A549 (cell line): ENCODE results near the gene ECI1. TPM values are rescaled to one million over a fixed set of nuclear protein-coding genes. Genes with fewer than 3 reads are reported as not detected.

Source experiments
- ATAC-seq, 2 experiments: fragments of 200-7000 bp in 1 of 2; fragments of >200 bp in 1 of 2; cut with Nextera tagmentation in 1 of 2; cut with Tn5 transposase in 1 of 2; 3 replicates each; pipeline versions ENCODE4 v1.8.0 to v1.9.1; 2018 to 2020; ENCODE audit warnings: mild to moderate bottlenecking in 1 of 2, moderate library complexity in 1 of 2
- CTCF ChIA-PET: fragments of 300-600 bp; sonication (Branson Sonifier 250); formaldehyde crosslinking; extraction: SDS; loops from one replicate; lab custom pipeline; 2021; ENCODE audit warnings: antibody characterized with exemption, inconsistent platforms; lab: Yijun Ruan, JAX
- POLR2A ChIA-PET: fragments of 350-600 bp; formaldehyde crosslinking; extraction: SDS; loops from one replicate; lab custom pipeline; 2021; ENCODE audit warnings: antibody characterized with exemption, inconsistent platforms; lab: Yijun Ruan, JAX
- DNase-seq, 2 experiments: peaks; one replicate each; pipeline versions ENCODE4 v3.0.0 to v3.0.0-alpha.2; 2011 to 2016; ENCODE audit warnings: low read depth in 1 of 2, low spot score in 1 of 2
- FAIRE-seq: peaks from 2 replicates; lab custom pipeline; 2011; peaks lifted over from hg19 to GRCh38; lab: Jason Lieb, UNC
- H3K27ac ChIP-seq, 2 experiments: fragments of >200 bp; sonication (Bioruptor Twin); formaldehyde crosslinking; 3 replicates each; pipeline ENCODE4 v1.5.1; 2016 to 2017
- H3K4me1 ChIP-seq: fragments of >200 bp; sonication (Bioruptor Twin); formaldehyde crosslinking; 3 replicates; pipeline ENCODE4 v1.6.1; 2016
- H3K4me2 ChIP-seq: fragments of >200 bp; sonication (Bioruptor Twin); formaldehyde crosslinking; 3 replicates; pipeline ENCODE4 v1.6.1; 2016
- H3K4me3 ChIP-seq: fragments of >200 bp; sonication (Bioruptor Twin); formaldehyde crosslinking; 3 replicates; pipeline ENCODE4 v1.5.1; 2016
- H3K9me3 ChIP-seq: fragments of >200 bp; sonication (Bioruptor Twin); formaldehyde crosslinking; 3 replicates; pipeline ENCODE4 v1.6.1; 2016
- BHLHE40 ChIP-seq: IDR thresholded peaks from 2 replicates; pipeline ENCODE4 v1.6.1; 2012; ENCODE audit warnings: low read depth, low read length, inconsistent platforms
- CBX8 ChIP-seq: fragments of 200-600 bp; sonication (generic); IDR thresholded peaks from 2 replicates; pipeline ENCODE4 v1.6.1; 2016
- EP300 ChIP-seq, 2 experiments: fragments of >200 bp; sonication (Bioruptor Twin); formaldehyde crosslinking; IDR thresholded peaks; 2 replicates in 1 of 2; 3 replicates in 1 of 2; pipeline ENCODE4 v1.6.1; 2016 to 2017
- FOSB ChIP-seq: fragments of 250-450 bp; sonication (Bioruptor Pico); IDR thresholded peaks from 2 replicates; pipeline ENCODE4 v1.5.0; 2020; ENCODE audit warnings: mild to moderate bottlenecking, moderate library complexity
- FOSL2 ChIP-seq, 2 experiments: fragments of 450-650 bp in 1 of 2; fragments of >200 bp in 1 of 2; sonication (Bioruptor Twin) in 1 of 2; formaldehyde crosslinking; IDR thresholded peaks; 2 replicates each; pipeline versions ENCODE4 v1.5.0 to v1.6.1; 2016 to 2020; ENCODE audit warnings: mild to moderate bottlenecking in 1 of 2, moderate library complexity in 1 of 2
- FOXS1 ChIP-seq: fragments of 250-450 bp; sonication (Bioruptor Pico); IDR thresholded peaks from 2 replicates; pipeline ENCODE4 v1.5.0; 2020; ENCODE audit warnings: mild to moderate bottlenecking, moderate library complexity
- GATA3 ChIP-seq: IDR thresholded peaks from 2 replicates; pipeline ENCODE4 v1.6.1; 2012; ENCODE audit warnings: borderline replicate concordance
- HEYL ChIP-seq: fragments of 250-450 bp; sonication (Bioruptor Pico); IDR thresholded peaks from 2 replicates; pipeline ENCODE4 v1.8.0; 2021; ENCODE audit warnings: mild to moderate bottlenecking, moderate library complexity
- HOXA7 ChIP-seq: fragments of 250-450 bp; sonication (Bioruptor Pico); IDR thresholded peaks from 2 replicates; pipeline ENCODE4 v1.5.0; 2020; ENCODE audit warnings: mild to moderate bottlenecking, moderate library complexity
- HOXB5 ChIP-seq: fragments of 250-450 bp; sonication (Bioruptor Pico); IDR thresholded peaks from 2 replicates; pipeline ENCODE4 v1.5.0; 2020; ENCODE audit warnings: mild to moderate bottlenecking, moderate library complexity
- JUN ChIP-seq, 2 experiments: fragments of >200 bp; sonication (Bioruptor Twin); formaldehyde crosslinking; IDR thresholded peaks; 2 replicates in 1 of 2; 3 replicates in 1 of 2; pipeline ENCODE4 v1.6.1; 2016 to 2017
- JUNB ChIP-seq: fragments of >200 bp; sonication (Bioruptor Twin); formaldehyde crosslinking; IDR thresholded peaks from 2 replicates; pipeline ENCODE4 v1.6.1; 2016
- NFE2L2 ChIP-seq: fragments of 150-350 bp; conservative IDR thresholded peaks from 2 replicates; pipeline ENCODE4 v1.6.1; 2014; ENCODE audit warnings: low read length
- NPAS2 ChIP-seq: fragments of 250-450 bp; sonication (Bioruptor Pico); IDR thresholded peaks from 2 replicates; pipeline ENCODE4 v1.8.0; 2022; ENCODE audit warnings: mild to moderate bottlenecking, moderate library complexity, borderline replicate concordance
- PHF8 ChIP-seq: fragments of 200-600 bp; sonication (generic); IDR thresholded peaks from 2 replicates; pipeline ENCODE4 v1.6.1; 2016; ENCODE audit warnings: low read depth, mild to moderate bottlenecking, antibody characterized with exemption, moderate library complexity, borderline replicate concordance
- POLR2A ChIP-seq: IDR thresholded peaks from 2 replicates; pipeline ENCODE4 v1.6.1; 2012; ENCODE audit warnings: mild to moderate bottlenecking, low read length
- RAD21 ChIP-seq, 2 experiments: fragments of >200 bp in 1 of 2; sonication (Bioruptor Twin) in 1 of 2; formaldehyde crosslinking in 1 of 2; IDR thresholded peaks in 1 of 2; conservative IDR thresholded peaks in 1 of 2; 2 replicates in 1 of 2; 3 replicates in 1 of 2; pipeline ENCODE4 v1.6.1; 2012 to 2018; ENCODE audit warnings: inconsistent platforms in 1 of 2
- RCOR1 ChIP-seq: fragments of 150-350 bp; IDR thresholded peaks from 2 replicates; pipeline ENCODE4 v1.6.1; 2014; ENCODE audit warnings: antibody characterized with exemption, low read length, low read depth
- RFX5 ChIP-seq: fragments of 450-650 bp; IDR thresholded peaks from 2 replicates; pipeline ENCODE4 v1.7.1; 2014; ENCODE audit warnings: antibody characterized with exemption, mild to moderate bottlenecking, moderate library complexity
- RNF2 ChIP-seq: fragments of 200-600 bp; sonication (generic); IDR thresholded peaks from 2 replicates; pipeline ENCODE4 v1.6.1; 2016; ENCODE audit warnings: low read depth, mild to moderate bottlenecking, antibody characterized with exemption, moderate library complexity, borderline replicate concordance
- SREBF2 ChIP-seq: fragments of 450-650 bp; IDR thresholded peaks from 2 replicates; pipeline ENCODE4 v1.6.1; 2014; ENCODE audit warnings: mild to moderate bottlenecking, moderate library complexity
- TP53 ChIP-seq: fragments of 250-450 bp; sonication (Bioruptor Pico); IDR thresholded peaks from 2 replicates; pipeline ENCODE4 v1.5.0; 2021; ENCODE audit warnings: mild to moderate bottlenecking, moderate library complexity
- ZFP36 ChIP-seq: fragments of 450-650 bp; IDR thresholded peaks from 2 replicates; pipeline ENCODE4 v1.6.1; 2014; ENCODE audit warnings: borderline replicate concordance; ENCODE audit not compliant: partially characterized antibody
- ZSCAN20 ChIP-seq: fragments of 250-450 bp; sonication (Bioruptor Pico); IDR thresholded peaks from 2 replicates; pipeline ENCODE4 v1.8.0; 2022; ENCODE audit warnings: mild to moderate bottlenecking, moderate library complexity
- WGBS: methylation state at CpG from one replicate; pipeline ENCODE4 v1.1.6; 2017; ENCODE audit errors: missing lambda C conversion rate; 5-methylcytosine and 5-hydroxymethylcytosine counted together
- polyA plus RNA-seq, 4 experiments: library from polyadenylated mRNA; depleted of rRNA in 3 of 4; stranded (reverse); fragments of >200 nt; fragmentation: RNase III in 1 of 4; extraction: RNeasy Plus Mini Kit Qiagen cat#74134 plus additional on column Dnase treatment in 1 of 4; gene quantifications; 2 replicates in 3 of 4; 3 replicates in 1 of 4; pipeline ENCODE4 v1.2.3, GENCODE V29; 2011 to 2017
- TF ChIP-seq, protein P1 (sequence below): IDR thresholded peaks from 2 replicates; pipeline ENCODE4 v1.6.1; 2012; ENCODE audit warnings: low read depth, borderline replicate concordance
- TF ChIP-seq, protein P2 (sequence below): fragments of 450-650 bp; IDR thresholded peaks from 2 replicates; pipeline ENCODE4 v1.6.1; 2014; ENCODE audit warnings: antibody characterized with exemption
- TF ChIP-seq, protein P3 (sequence below): IDR thresholded peaks from 2 replicates; pipeline ENCODE4 v1.6.1; 2012
- TF ChIP-seq, protein P4 (sequence below): fragments of >200 bp; sonication (Bioruptor Twin); formaldehyde crosslinking; IDR thresholded peaks from 3 replicates; pipeline ENCODE4 v1.6.1; 2016
- TF ChIP-seq, protein P5 (sequence below): fragments of 250-450 bp; sonication (Bioruptor Pico); IDR thresholded peaks from 2 replicates; pipeline ENCODE4 v1.5.0; 2020; ENCODE audit warnings: low read depth, mild to moderate bottlenecking, moderate library complexity

Gene ECI1
- polyA plus RNA-seq, 2 of the 4 experiments (the other 2 are of a cell fraction): 41.5 to 47.9 TPM

DNA sequence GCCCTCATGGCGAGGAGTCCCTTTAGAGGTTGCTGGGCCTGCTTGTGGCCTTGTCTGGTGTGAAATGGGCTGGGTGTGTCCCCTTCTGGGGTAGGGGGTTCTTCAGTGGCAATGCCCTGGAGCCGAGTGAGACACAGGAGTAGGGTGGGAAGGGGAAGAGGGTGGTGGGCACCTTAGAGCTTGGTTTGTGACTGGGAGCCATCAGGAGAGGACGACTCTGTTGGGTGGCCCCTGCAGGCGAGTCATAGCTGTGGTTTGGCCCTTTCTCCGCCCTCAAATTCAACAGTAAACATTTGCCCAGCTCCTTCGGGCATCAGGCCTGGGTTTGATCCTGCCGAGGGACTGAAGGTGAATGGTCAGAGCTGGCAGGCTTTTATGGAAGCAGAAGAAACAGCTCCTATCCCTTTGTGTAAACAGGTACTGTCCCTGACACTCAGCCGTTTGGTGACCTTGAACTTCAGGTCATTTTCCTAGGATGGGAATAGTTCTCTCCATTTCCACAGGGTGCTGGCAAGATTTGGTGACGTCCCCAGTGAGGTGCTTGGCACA, 25.1 kb downstream of the ECI1 start (continued):
- TF ChIP-seq, protein P1, sequence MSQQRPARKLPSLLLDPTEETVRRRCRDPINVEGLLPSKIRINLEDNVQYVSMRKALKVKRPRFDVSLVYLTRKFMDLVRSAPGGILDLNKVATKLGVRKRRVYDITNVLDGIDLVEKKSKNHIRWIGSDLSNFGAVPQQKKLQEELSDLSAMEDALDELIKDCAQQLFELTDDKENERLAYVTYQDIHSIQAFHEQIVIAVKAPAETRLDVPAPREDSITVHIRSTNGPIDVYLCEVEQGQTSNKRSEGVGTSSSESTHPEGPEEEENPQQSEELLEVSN: no peak
- TF ChIP-seq, protein P2, sequence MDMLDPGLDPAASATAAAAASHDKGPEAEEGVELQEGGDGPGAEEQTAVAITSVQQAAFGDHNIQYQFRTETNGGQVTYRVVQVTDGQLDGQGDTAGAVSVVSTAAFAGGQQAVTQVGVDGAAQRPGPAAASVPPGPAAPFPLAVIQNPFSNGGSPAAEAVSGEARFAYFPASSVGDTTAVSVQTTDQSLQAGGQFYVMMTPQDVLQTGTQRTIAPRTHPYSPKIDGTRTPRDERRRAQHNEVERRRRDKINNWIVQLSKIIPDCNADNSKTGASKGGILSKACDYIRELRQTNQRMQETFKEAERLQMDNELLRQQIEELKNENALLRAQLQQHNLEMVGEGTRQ: no peak
- TF ChIP-seq FOSB (CRISPR knock-in tag): no peak
- TF ChIP-seq, protein P3, sequence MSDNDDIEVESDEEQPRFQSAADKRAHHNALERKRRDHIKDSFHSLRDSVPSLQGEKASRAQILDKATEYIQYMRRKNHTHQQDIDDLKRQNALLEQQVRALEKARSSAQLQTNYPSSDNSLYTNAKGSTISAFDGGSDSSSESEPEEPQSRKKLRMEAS: no peak
- no peak for TF ChIP-seq PHF8
- TF ChIP-seq RNF2: no peak
- no peak for TF ChIP-seq JUNB
- TF ChIP-seq, all 56 proteins: peak for 0

DNA sequence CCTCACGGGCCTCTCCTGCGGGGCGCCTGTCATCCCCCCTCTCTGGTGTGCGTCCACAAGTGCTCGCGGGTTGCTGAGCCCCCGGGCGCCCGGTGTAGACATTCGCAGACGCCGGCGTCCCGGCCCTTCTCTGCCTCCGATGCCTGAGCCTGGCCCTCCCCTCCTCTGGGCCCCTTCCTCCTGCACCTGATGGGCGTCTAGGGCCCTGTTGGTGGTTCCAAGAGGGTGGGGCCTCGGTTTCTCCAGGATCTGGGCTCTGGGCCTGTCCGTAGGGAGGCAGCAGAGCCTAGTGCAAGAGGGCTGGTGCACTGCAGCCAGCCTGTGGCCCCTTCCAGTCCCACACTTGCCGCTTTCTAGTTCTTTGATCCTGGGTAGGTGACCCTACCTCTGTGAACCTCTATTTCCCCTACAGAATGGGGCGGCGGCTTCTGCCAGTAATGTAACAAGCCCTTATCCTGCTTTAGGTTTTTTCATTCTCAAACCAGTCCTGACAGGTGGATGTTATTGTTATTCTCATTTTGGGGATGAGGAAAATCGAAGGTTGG, 27.4 kb downstream of the ECI1 start:
- DNase-seq: peak; percentile 53 to 61
- no peaks in the 10 kb centered on the region for H3K9me3 ChIP-seq
- ATAC-seq: peak; percentile 72 to 73
- TF ChIP-seq POLR2A: no peak
- no peak for TF ChIP-seq HEYL
- TF ChIP-seq FOSL2 (IDR thresholded peaks at IDR 0.05): no peak
- TF ChIP-seq FOSL2 (CRISPR knock-in tag; IDR thresholded peaks at IDR 0.05): 0 out of 2 replicates have a peak, but pooled peaks have one; percentile 2
- TF ChIP-seq, protein P4, sequence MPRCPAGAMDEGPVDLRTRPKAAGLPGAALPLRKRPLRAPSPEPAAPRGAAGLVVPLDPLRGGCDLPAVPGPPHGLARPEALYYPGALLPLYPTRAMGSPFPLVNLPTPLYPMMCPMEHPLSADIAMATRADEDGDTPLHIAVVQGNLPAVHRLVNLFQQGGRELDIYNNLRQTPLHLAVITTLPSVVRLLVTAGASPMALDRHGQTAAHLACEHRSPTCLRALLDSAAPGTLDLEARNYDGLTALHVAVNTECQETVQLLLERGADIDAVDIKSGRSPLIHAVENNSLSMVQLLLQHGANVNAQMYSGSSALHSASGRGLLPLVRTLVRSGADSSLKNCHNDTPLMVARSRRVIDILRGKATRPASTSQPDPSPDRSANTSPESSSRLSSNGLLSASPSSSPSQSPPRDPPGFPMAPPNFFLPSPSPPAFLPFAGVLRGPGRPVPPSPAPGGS: no peak
- TF ChIP-seq RCOR1: no peak
- TF ChIP-seq GATA3: no peak
- TF ChIP-seq PHF8: peak; percentile 25; the same call in 1 of the 2 replicates
- peak in 1 of 2 experiments; percentile 39; a peak in 3 of 5 replicates for TF ChIP-seq RAD21 (conservative IDR thresholded peaks at IDR 0.05 in 1 of 2, IDR thresholded peaks at IDR 0.05 in 1 of 2)
- no peak for TF ChIP-seq TP53 (CRISPR knock-in tag)
- TF ChIP-seq JUN (IDR thresholded peaks at IDR 0.05): 0 out of 5 replicates have a peak, but pooled peaks of 1 of the 2 experiments have one; percentile 5
- TF ChIP-seq NPAS2: no peak
- TF ChIP-seq, all 56 proteins: peak for 4
- Histone ChIP-seq H3K4me2 (peak overlapping the region; percentile 99), H3K4me1 (peaks cover 25% of the 10 kb centered on the region), H3K27ac (peak overlapping the region; percentile 96 to 97), H3K4me3 (peak overlapping the region; percentile 98)
- ChIA-PET POLR2A (no interaction called here), CTCF (interaction anchor here (1.5 kb wide), 1 partner anchor 28 kb away, joined by 3 read pairs; the partner anchor contains the start of gene ECI1)
- WGBS: 6% methylated on average over 11 of the region's 22 CpGs
- FAIRE-seq: no peak

DNA sequence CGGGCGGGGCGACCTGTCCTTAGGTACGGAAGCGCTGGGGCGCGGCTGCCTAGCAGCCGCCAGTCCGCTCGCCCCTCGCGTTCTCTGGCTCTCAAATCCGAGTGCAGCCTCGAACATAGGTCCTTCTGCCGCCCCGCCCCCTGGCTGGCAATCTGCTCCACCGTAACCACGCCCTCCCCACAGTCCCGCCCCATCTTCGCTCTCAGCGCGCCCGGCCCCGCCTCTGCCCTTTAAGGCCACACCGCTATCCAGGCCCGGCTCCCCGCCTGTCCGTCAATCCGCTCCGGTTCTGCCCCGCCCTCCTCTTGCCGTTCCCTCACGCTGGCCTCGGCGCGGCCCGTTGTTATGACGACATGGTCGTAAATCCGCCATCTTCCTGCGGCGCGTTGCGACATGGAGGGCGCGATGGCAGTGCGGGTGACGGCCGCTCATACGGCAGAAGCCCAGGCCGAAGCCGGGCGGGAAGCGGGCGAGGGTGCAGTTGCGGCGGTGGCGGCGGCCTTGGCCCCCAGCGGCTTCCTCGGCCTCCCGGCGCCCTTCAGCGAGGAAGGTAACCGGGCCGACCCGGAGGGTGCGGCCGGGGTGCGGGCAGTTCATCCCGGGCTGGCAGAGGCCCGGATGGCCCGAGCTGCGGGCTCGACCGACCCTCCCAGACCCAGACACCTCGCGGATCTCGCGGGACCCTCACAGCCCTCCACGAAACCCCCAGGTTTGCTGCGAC, 28.0 kb downstream of the ECI1 start, which contains the start of gene E4F1:
TSS of gene E4F1 (plus strand) at position 371 of the 721 bp plus-strand sequence. CDS start at position 394, 23 bp downstream.
- 2% methylated on average over 52 of the region's 82 CpGs for WGBS
- CTCF ChIA-PET: interaction anchor here (0.9 to 1.5 kb wide), 2 partner anchors 29 to 48 kb away, joined by 3 read pairs; partner anchors contain the start of gene ECI1
- FAIRE-seq: no peak
- TF ChIP-seq BHLHE40 (no peak), EP300 (IDR thresholded peaks at IDR 0.05) (no peak), CBX8 (no peak), HEYL (no peak), JUN (IDR thresholded peaks at IDR 0.05) (peak; percentile 24 to 71; a peak in 2 of 5 replicates), RFX5 (no peak), HOXA7 (CRISPR knock-in tag) (no peak), HOXB5 (no peak), ZFP36 (no peak), RCOR1 (no peak), JUNB (no peak), FOXS1 (CRISPR knock-in tag) (0 out of 2 replicates have a peak, but pooled peaks have one; percentile 7), NFE2L2 (no peak), FOSB (CRISPR knock-in tag) (no peak), ZSCAN20 (CRISPR knock-in tag) (no peak), PHF8 (peak; percentile 96; the same call in 1 of the 2 replicates), SREBF2 (no peak)
- TF ChIP-seq, protein P1: peak; percentile 76; the same call in 1 of the 2 replicates
- TF ChIP-seq, protein P5, sequence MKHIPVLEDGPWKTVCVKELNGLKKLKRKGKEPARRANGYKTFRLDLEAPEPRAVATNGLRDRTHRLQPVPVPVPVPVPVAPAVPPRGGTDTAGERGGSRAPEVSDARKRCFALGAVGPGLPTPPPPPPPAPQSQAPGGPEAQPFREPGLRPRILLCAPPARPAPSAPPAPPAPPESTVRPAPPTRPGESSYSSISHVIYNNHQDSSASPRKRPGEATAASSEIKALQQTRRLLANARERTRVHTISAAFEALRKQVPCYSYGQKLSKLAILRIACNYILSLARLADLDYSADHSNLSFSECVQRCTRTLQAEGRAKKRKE (CRISPR knock-in tag): no peak

More for the DNA sequence above, 28.0 kb downstream of the ECI1 start, which contains the start of gene E4F1:
- Histone ChIP-seq H3K27ac (peak within 1 kb of the TSS; percentile 96 to 97), H3K4me1 (peaks cover 25% of the 10 kb centered on the region), H3K4me3 (peak within 1 kb of the TSS; percentile 98), H3K4me2 (peak within 1 kb of the TSS; percentile 99), H3K9me3 (no peaks in the 10 kb centered on the region)
- DNase-seq (peak; percentile 97 to 100), ATAC-seq (peak; percentile 95)
- POLR2A ChIA-PET: no interaction called here
